Gastroesophageal sphincter (tissue), 3 donors: ENCODE measurements around the gene NRARP.

Source experiments
- EP300 ChIP-seq: sonication (generic); formaldehyde crosslinking; IDR thresholded peaks from one replicate; pipeline ENCODE4 v1.6.1; 2017; ENCODE audit warnings: antibody characterized with exemption, mild to moderate bottlenecking
- POLR2A ChIP-seq, 2 donors: fragments of 450-650 bp; IDR thresholded peaks; one replicate each; pipeline ENCODE4 v1.6.1; 2017; ENCODE audit warnings: antibody characterized with exemption in 2 of 2, mild to moderate bottlenecking in 2 of 2, moderate library complexity in 1 of 2
- TF ChIP-seq, protein P1 (sequence below), 4 experiments: fragments of 200-600 bp in 2 of 4; fragments of 450-650 bp in 2 of 4; sonication (generic) in 1 of 4; IDR thresholded peaks; one replicate each; pipeline ENCODE4 v1.5.1; 2017 to 2019; ENCODE audit warnings: antibody characterized with exemption in 4 of 4, mild to moderate bottlenecking in 2 of 4, moderate library complexity in 2 of 4

DNA sequence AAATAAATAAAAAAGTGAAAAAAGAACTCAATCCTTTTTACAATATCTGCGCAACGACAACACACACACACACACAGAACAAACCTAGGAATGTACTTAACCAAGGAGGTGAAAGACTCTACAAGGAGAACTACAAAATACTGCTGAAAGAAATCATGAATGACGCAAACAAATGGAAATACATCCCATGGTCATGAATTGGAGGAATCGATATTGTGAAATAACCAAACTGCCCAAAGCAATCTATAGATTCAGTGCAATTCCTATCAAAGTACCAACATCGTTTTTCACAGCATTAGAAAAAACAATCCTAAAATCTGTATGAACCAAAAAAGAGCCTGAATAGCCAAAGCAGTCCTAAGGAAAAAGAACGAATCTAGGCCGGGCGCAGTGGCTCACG lies 29.9 kb upstream of the NRARP start:
- TF ChIP-seq, protein P1, sequence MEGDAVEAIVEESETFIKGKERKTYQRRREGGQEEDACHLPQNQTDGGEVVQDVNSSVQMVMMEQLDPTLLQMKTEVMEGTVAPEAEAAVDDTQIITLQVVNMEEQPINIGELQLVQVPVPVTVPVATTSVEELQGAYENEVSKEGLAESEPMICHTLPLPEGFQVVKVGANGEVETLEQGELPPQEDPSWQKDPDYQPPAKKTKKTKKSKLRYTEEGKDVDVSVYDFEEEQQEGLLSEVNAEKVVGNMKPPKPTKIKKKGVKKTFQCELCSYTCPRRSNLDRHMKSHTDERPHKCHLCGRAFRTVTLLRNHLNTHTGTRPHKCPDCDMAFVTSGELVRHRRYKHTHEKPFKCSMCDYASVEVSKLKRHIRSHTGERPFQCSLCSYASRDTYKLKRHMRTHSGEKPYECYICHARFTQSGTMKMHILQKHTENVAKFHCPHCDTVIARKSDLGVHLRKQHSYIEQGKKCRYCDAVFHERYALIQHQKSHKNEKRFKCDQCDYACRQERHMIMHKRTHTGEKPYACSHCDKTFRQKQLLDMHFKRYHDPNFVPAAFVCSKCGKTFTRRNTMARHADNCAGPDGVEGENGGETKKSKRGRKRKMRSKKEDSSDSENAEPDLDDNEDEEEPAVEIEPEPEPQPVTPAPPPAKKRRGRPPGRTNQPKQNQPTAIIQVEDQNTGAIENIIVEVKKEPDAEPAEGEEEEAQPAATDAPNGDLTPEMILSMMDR (IDR thresholded peaks at IDR 0.05) = no peak
- TF ChIP-seq EP300 (no peak), POLR2A (IDR thresholded peaks at IDR 0.05) (no peak)
